NCI-H187 (cell line): ENCODE measurements around the gene EPHB6.

Experiments
- DNase-seq, 2 experiments: peaks; one replicate each; lab custom pipeline; 2025; lab: John Stamatoyannopoulos, UW

The EPHB6 gene

GRCh38 chr7:142854372-142855113 lies at the start of gene EPHB6:
TSS of gene EPHB6 (plus strand) at chr7:142855076. CDS start at chr7:142863228, 8,152 bp downstream.
- no peak for DNase-seq

- no peak for DNase-seq
These were observed 49.4 kb upstream of the EPHB6 start for GRCh38 chr7:142805350-142806021.

GRCh38 chr7:142806022-142806356 lies 48.9 kb upstream of the EPHB6 start:
- no peak for DNase-seq

GRCh38 chr7:142806957-142807356 lies 47.9 kb upstream of the EPHB6 start:
- no peak for DNase-seq

- DNase-seq, result no peak
These were observed 46.9 kb upstream of the EPHB6 start for GRCh38 chr7:142807855-142808460.

- DNase-seq, result no peak
These were observed 46.4 kb upstream of the EPHB6 start for GRCh38 chr7:142808461-142808801.

GRCh38 chr7:142808802-142809583 lies 45.9 kb upstream of the EPHB6 start:
- no peak for DNase-seq

GRCh38 chr7:142809671-142810070 lies 45.2 kb upstream of the EPHB6 start:
- DNase-seq, result no peak

- peak in 1 of 2 experiments; percentile 16 for DNase-seq
These were observed 43.6 kb upstream of the EPHB6 start for GRCh38 chr7:142811154-142811737.

GRCh38 chr7:142812437-142813215 lies 42.2 kb upstream of the EPHB6 start:
- peak in 1 of 2 experiments; percentile 36 for DNase-seq

GRCh38 chr7:142813226-142813625 lies 41.6 kb upstream of the EPHB6 start:
- DNase-seq, result no peak

- DNase-seq, result no peak
These were observed 41.2 kb upstream of the EPHB6 start for GRCh38 chr7:142813699-142814098.

GRCh38 chr7:142814451-142814850 lies 40.4 kb upstream of the EPHB6 start:
- DNase-seq, result no peak

GRCh38 chr7:142815134-142815533 lies 39.7 kb upstream of the EPHB6 start:
- no peak for DNase-seq

GRCh38 chr7:142817506-142817905 lies 37.4 kb upstream of the EPHB6 start:
- DNase-seq, result no peak

GRCh38 chr7:142819530-142819929 lies 35.3 kb upstream of the EPHB6 start:
- DNase-seq, result no peak

- DNase-seq, result no peak
These were observed 32.2 kb upstream of the EPHB6 start for GRCh38 chr7:142822714-142823113.

- no peak for DNase-seq
These were observed 26.9 kb upstream of the EPHB6 start for GRCh38 chr7:142827951-142828500.

GRCh38 chr7:142832417-142832816 lies 22.5 kb upstream of the EPHB6 start:
- no peak for DNase-seq

GRCh38 chr7:142833174-142834048 lies 21.5 kb upstream of the EPHB6 start:
- DNase-seq, result no peak
